Coronary artery (tissue), 2 donors: Measurements from ENCODE around the gene MOSPD2.

Source experiments
- DNase-seq: peaks from one replicate; pipeline ENCODE4 v3.0.0-alpha.2; 2017; ENCODE audit warnings: low spot score
- H3K27ac ChIP-seq, 2 donors: fragments of 200-600 bp; sonication (generic); one replicate each; pipeline ENCODE4 v1.5.1; 2016 to 2019
- H3K4me3 ChIP-seq: fragments of 200-600 bp; sonication (generic); 2 replicates; pipeline ENCODE4 v1.5.1; 2016; ENCODE audit warnings: mild to moderate bottlenecking, moderate library complexity
- TF ChIP-seq, protein P1 (sequence below): fragments of 200-600 bp; sonication (generic); IDR thresholded peaks from one replicate; pipeline ENCODE4 v1.5.1; 2019; ENCODE audit warnings: antibody characterized with exemption

Gene MOSPD2

DNA sequence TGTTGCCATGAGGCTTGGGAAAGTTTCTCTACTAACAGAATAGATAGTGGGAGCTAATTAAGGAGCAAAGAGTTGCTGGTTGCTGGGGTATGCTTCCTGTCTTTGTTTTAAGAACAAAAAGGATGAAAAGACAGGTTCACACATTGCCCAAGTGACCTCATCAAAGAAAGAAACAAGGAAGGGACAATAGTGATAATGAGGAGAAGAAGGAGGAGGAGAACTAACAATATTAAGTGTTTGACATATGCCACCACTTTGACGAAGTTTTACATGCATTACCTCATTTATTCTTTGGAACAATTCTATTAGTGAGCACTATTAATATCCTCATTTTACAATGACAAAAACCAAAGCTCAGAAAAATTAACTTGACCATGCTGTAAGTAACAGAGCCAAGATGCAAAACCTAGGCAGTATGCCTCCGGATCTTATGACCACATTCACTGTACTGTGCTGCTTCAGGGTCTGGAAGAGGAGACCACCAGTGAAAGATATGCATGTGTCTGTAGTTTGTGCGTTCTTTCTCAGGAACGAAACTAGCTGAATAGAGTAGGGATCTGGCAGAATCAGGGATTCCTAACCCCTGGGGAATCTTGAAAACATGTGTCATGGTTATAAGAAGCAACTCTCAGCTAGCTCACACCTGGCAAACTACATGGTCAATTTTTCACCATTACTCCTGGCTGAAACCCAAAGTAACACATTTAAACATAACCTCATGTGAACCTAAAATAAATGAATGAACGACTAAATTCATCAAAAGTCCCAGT, 83.8 kb downstream of the MOSPD2 start:
- no peak overlapping the region for H3K4me3 ChIP-seq
- TF ChIP-seq, protein P1, sequence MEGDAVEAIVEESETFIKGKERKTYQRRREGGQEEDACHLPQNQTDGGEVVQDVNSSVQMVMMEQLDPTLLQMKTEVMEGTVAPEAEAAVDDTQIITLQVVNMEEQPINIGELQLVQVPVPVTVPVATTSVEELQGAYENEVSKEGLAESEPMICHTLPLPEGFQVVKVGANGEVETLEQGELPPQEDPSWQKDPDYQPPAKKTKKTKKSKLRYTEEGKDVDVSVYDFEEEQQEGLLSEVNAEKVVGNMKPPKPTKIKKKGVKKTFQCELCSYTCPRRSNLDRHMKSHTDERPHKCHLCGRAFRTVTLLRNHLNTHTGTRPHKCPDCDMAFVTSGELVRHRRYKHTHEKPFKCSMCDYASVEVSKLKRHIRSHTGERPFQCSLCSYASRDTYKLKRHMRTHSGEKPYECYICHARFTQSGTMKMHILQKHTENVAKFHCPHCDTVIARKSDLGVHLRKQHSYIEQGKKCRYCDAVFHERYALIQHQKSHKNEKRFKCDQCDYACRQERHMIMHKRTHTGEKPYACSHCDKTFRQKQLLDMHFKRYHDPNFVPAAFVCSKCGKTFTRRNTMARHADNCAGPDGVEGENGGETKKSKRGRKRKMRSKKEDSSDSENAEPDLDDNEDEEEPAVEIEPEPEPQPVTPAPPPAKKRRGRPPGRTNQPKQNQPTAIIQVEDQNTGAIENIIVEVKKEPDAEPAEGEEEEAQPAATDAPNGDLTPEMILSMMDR = no peak
- DNase-seq = no peak
- no peak overlapping the region for H3K27ac ChIP-seq

DNA sequence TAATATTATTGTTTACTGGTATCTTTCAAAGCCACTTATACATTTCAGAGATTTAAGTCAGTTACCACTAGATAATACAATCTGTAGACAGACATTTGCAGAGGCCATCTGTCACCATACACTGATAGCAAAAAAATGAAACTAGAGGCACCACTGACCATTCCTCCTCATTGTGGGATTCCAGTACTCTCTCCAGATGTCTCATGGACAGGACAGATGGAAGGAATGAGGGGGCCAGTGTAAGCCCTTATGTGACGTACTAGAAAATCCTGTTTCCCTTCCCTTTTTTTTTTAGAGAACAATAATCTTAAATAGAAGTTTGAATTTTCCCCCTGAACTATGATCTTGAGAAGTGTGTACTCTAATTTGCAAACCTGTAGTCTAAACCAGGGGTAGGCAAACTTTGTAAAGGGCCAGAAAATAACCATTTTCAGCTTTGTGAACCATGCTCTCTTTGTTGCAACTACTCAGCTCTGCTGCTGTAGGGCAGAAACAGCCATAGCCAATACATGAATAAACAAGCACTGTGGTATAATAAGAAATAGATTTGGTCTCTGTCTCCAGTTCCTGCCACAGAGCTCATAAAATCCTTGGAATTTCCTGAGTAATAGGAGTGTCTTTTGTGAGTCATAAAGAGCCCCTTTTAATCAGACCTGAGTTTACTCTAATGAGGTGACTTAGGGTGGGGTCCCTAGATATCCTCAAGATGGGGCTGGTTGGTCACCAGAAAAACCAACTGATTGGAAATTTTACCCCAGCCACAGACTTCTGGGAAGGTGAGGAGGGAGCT, 90.4 kb downstream of the MOSPD2 start:
- no peak for DNase-seq
- TF ChIP-seq, protein P1 = no peak

DNA sequence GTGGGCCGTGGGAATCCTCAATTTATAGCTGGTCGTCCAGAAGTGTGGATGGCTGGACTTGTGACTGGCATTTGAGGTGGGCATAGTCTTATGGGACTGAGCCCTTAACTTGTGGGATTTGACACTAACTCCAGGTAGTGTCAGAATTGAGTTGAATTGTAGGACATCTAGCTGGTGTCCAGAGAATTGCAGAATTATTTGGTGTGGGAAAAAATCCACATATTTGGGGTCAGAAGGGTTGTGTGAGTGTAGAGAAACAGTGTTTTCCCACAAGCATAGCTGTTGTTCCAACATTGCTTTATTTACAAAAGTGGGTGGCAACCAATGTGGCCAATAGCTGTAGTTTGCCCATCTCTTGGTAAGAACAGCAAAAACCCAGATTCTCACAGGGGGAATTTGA, 91.3 kb downstream of the MOSPD2 start:
- no peak for DNase-seq
- Histone ChIP-seq H3K27ac (no peak overlapping the region), H3K4me3 (no peak overlapping the region)
- TF ChIP-seq, protein P1 = no peak

More for the DNA sequence above, 90.4 kb downstream of the MOSPD2 start:
- no peak overlapping the region for H3K27ac ChIP-seq
- no peak overlapping the region for H3K4me3 ChIP-seq
